SK-N-DZ (cell line): ENCODE measurements around the gene NARS2.
"Not testable (repeated sequence)": the region's sequence is repeated elsewhere in the genome, so short reads cannot be mapped to it uniquely, and the experiment has no call there.

Experiments used
- DNase-seq: peaks from one replicate; pipeline ENCODE4 v3.0.0-alpha.2; 2015; ENCODE audit warnings: low spot score

Gene NARS2

DNA sequence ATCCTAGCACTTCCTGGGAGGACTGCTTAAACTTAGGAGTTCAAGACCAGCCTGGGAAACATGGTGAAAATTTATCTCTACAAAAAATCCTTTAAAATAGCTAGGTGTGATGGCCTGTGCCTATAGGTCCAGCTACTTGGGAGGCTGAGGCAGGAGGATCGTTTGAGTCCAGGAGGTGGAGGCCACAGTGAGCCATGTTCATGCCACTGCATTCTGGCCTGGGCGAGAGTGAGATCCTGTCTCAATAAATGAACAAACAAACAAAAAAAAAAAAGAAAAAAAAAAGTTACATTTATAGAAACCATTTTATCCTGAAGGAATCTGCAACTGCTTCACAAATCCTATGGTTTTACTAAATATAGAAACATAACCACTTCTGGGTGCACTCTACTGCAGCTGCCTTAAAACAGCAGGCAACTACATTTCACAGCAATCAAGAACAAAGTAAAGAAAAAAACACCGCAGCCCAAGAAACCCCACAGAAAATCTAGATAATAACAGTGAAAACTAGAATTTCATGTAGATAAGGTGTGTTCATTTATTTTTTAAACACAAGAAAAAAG, 81.2 kb downstream of the NARS2 start:
- no peak for DNase-seq

DNA sequence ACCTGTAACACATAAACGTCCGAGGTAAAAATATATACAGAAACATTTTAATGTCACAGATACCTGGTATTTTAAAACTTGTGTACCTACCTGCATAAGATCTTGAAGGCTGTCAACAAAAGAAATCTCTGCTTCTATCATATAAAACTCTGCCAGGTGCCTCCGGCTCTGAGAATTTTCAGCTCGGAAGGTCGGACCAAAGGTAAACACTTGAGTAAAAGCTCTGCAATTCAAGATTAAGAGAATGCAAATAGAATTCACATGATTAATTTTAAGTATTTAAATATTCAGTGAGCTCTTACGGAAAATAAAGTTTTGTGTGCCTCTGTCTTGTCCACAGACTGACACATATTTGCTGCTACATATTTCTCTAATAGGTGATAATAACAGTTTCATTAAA, 81.7 kb downstream of the NARS2 start:
- no peak for DNase-seq

DNA sequence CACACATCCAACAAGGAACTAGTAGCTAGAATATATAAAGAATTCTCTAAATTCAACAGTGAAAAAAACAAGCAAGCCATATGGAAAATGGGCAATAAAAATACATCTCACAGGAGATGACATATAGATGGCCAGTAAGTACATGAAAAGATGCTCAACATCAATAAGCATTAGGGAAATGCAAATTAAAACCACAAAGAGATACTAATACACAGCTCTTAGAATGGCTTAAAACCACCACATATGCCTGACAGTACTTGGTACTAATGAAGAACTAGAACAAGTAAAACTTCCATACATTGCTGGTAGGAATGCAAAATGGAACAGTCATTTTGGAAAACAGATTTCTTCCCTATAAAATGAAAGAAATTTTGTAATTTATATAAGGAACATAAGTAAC, 85.5 kb downstream of the NARS2 start:
- no peak for DNase-seq

DNA sequence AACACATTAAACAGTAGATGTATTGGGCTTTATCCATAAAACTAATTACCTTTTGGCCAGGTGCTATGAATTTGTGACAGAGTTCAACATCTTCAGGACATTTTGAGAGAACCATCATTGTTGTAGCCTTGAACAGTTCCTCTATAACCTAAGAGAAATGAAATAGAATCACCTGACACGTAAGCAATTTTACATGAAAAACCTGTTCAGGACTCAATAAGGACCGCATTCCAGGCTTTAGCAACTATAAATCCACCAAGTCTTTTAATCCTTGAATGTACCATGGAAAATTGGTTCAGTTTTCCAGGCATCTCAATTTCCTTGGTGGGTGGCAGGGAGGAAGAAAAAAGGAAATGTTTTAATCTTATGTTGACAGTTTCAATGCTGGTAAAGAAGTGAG, 96.1 kb downstream of the NARS2 start:
- no peak for DNase-seq

DNA sequence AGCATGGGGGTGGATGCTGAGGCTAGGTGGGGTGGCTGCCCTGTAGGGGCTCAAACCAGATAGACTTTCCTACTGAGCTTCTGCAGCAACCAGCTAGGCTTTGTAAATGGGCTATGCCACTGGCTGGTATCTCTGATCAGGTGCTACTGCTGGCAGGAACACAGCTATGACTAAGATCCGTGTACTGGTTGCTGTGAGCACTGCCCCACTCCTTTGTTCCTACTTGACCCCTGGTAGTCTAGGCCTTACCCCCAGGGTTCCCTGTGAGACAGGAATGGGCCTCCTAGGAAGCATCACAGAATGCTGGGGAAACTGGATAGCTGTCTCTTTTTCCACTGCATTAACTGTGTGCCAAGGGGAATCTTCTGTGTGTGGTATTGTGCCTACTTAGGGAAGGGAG, 98.6 kb downstream of the NARS2 start:
- no peak for DNase-seq

DNA sequence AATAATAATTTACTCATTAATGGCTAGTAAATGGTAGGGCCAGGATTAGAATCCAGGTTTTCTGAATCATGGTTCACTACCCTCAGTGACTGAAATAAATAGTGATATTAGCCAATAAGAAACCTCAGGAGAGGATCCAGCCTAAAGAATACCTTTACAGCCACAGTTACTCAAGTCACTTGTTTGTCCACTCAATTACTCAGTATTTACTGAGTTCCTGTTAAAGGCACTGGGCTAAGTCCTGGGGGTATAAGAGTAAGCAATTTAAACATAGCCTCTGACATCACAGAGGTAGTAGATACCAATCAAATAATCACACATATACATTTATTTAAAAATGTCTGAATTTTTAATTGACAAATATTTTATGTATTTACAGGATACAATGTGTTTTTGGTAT, 100.2 kb downstream of the NARS2 start:
- DNase-seq = no peak

DNA sequence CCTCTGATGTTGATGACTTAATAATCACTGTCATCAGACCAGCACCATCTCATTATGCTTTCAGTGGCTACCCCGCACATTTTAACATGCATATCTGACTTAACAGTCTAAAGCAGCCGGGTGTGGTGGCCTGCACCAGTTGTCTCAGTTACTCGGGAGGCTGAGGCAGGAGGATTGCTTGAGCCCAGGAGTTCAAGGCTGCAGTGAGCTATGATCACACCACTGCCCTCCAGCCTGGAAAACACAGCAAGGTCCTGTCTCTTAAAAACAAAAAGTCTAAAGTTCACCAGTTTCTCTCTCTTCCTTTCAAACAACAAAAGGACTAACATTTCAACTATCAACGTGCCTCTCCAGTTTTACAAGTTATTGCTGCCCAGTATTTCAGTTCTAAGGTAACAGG, 101.8 kb downstream of the NARS2 start:
- no peak for DNase-seq

DNA sequence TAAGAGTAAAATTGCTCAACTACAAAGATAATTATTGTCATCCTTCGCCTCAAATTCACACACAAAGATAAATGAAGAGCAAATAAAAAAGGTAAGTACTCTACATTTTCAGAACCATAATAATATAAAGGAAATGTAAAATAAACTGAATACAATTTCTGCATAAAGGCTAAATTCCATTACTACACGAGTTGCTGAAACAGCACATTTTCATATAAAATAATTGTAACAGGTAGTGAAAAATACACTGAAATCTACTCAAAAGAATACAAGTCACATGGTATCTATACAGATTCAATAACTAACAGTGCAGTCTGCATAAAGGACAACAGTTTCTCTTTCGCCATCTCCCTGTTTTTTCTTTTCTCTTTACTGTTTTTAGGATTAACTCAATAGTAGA, 102.3 kb downstream of the NARS2 start:
- DNase-seq = no peak

DNA sequence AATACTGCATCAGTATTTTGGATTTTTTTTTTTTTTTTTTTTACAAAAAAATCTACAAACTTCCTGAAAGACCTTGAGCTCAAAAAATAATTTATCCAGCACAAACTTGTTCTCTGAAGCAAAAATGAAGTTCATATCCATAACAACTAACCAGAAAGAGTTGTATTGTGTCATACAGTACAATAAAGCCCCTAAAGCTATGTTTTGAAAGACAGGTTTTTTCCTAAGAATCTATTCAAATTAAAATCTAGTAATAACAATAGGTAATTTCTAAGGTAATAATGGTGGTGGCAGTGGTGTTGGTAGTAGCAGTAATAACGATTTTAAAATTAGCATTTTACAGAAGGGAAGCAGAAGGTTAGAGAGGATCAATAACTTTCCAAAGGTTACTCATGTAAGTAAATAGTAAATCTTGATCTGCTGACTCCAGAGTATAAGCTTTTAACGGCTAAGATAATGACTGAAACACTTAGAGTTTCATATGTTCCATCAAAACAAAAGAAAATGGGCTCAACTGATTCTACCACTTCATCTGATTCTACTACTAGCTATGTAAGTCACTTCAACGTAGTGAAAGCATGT, 103.7 kb downstream of the NARS2 start:
- no peak for DNase-seq

DNA sequence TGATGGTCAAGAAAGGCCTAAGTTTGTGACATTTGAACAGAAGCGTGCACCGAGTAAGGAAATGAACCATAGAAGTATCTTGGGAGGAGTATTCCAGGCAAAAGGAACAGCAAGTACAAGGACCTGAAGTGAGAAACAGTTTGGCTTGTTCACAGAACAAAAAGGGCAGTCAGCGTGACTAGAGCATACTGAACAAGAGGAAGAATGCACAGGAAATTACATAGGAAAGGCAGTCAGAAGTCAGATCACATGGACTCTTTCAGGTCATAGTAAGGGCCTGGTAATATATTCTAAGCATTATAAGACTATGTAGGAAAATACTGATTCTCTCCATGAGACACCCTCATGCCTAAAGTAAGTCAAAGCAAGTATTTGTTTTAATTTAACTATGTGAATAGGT, 104.8 kb downstream of the NARS2 start:
- DNase-seq = no peak

DNA sequence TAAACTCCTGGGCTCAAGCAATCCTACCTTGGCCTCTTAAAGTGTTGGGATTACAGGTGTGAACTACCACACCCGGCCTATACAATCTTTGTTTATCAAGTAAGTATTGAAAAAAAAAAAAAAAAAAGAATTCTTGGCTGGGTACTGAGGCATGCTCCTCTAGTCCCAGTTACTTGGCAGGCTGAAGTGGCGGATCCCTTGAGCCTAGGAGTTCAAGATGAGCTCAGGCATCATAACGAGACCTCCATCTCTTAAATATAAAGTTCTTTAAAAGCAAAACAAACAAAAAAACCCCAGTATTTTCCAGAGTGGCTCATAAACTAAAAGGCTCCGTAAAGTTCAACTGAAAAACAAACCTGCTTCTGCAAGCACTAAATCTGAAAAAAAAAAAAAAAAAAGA, 106.7 kb downstream of the NARS2 start:
- DNase-seq = no peak

DNA sequence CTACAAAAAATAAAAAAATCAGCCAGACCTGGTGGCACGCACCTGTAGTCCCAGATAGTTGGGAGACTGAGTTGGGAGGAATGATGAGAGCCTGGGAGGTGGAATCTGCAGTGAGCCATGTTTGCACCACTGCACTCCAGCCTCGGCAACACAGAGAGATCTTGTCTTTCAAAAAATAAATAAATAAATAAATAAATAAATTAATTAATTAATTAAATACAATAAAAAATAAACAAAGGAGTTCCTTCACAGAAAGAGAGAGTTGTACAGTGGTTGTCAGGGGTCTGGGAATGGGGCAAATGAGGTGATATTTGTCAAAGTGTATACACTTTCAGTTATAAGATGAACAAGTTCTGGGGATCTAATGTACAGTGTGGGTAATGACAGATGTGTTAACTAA, 107.3 kb downstream of the NARS2 start:
- no peak for DNase-seq

DNA sequence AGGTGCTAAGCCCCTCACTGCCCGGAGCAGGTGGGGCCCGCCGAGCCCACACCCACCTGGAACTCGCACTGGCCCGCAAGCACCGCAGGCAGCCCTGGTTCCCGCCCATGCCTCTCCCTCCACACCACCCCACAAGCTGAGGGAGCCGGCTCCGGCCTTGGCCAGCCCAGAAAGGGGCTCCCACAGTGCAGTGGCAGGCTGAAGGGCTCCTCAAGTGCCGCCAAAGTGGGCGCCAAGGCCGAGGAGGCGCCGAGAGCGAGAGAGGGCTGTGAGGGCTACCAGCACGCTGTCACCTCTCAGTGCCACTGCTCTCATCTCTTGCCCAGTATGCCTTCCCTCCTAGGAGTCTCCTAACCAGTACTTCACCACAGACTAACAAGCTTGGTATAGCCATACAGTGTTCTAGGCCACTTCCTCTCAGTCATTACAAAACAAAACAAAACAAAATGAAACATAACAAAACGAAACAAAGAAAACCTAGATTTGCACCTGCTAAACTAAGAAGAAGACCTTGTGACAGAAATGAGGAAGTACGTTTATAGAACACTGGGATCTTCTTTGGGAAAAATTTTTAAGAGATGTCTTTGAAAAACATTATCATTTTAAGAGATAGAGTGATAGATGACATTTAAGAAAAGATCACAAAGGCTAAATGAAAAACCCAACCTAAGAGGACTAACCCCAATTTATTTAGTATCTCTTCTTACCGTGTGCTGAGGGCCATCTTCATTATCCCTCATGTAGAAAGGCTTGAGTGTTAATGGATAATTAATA, 109.3 kb downstream of the NARS2 start:
- no peak for DNase-seq

DNA sequence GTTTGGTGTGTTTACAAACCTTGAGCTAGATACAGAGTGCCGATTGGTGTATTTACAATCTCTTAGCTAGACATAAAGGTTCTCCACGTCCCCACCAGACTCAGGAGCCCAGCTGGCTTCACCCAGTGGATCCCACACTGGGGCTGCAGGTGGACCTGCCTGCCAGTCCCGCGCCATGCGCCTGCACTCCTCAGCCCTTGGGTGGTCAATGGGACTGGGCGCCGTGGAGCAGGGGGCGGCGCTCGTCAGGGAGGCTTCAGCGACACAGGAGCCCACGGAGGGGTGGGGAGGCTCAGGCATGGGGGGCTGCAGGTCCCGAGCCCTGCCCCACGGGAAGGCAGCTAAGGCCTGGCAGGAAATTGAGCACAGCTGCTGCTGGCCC, 109.9 kb downstream of the NARS2 start:
- DNase-seq = not testable (repeated sequence)

DNA sequence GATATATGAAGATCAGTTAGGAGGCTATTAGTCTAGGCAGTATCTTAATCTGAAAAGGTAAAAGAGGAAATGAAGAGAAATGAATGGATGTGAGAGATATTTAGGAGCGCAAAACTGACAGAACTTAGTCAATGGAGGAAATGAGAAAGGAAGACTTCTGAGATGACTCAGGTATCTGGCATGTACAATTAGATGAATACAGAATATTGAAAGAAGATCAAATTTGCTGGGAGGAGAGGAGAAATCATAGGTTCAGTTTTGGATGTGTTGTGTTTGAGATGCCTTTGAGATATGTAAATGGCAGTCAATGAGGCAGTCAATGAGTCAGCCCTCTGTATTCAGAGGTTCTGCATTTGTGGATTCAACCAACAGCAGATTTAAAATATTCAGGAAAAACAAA, 114.2 kb downstream of the NARS2 start:
- no peak for DNase-seq

DNA sequence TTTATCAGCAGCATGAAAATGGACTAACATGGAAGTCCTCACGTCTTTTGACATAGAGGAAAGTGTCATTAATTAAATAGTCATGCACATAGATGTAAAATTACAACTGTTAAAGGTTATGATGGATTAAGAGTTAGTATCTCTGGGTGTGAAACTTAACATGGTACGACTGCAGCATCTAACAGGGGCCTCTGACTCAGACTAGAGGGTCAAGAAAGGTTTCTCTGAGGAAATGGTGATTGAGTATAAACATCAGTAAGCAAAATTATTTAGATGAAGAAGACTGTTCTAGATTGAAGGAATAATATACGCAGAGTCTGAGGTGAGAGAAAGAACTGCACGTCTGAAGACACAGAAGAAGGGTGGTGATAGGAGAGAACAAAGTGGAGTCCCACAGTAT, 114.9 kb downstream of the NARS2 start:
- DNase-seq = no peak

DNA sequence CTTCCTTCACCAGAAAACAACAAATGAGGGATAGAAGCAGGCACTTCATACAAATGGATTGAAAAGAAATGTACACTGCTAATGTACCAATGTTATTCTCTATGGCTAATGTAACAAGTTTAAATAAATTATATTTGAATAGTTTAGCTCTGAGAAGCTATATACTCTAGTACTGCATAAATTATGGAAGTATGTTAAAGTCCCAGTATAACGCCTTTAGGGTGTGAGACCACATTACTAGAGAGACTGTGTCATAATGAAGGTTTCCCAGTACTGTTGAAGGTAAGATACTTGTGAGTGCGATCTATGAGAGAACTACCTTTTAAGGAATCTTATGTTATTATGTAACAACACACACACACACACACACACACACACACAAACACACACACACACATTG, 117.2 kb downstream of the NARS2 start:
- DNase-seq = no peak

DNA sequence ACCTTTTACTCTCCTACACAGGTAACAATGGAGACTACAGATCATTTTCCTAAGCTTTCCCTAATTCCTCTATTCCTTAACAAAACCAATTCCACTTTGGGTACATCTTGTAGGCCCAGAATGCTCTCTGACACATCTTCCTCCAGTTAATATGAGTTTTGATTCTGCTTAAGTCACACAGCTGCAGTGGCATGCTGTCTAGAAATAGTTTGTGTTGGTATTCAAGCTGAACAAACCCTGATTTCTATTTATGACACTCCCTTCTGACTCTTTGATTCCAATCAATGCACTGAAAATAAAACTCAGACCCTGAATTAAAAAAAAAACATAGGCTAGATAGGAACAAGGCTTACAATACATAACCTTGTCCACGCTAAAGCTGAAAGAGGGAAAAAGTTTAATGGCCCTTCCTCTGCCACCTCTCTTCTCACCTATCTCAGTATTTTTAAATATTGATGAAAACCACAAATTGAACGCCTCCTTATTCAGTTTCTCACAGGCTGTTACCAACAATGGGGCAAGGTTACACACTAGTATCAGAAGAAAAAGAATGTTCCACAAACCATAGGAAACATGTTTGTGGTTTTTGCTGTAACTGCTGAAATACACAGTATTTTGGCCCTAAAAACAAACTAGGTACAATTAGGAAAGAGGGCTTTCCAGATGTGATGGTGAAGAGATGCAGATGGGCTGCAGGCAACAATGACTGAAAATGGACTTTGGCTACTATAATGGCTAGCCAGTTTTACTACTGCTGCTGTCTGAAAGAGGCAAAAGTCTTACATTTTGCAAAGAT, 121.3 kb downstream of the NARS2 start:
- DNase-seq = no peak

DNA sequence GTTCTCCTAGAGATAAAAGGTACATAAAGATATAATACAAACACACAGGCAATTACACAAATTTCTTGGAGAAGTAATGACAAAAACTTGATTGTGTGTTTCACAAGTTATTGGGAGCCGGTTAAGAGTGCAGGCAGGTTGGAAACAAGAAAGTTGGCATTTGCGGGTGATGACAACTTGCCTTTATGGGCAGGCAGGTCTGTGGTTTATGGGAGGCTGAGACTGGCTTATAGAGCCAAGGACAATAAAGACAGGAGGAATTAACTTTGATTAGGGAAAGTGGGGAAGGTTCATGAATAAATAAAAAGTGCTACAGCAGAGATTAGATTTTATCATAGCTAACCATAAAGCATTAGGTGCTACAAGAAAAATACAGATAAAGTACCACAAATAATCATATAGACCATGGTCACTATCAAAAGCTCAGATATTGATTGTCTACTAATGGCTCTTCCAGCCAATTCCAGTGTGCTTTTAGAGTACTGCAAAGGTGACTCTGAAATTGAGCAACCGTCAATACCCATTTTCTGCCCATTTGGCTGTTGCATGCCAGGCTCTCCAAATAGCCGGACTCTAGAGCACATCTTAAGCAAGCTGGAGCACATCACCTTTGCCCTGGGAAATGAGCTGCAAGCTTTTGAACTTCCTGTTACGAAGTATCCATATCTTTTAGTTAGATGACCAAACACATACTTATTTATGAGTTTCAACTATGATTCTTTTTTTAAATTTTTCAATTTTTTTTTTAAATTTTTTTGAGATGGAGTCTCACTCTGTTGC, 123.1 kb downstream of the NARS2 start:
- no peak for DNase-seq

DNA sequence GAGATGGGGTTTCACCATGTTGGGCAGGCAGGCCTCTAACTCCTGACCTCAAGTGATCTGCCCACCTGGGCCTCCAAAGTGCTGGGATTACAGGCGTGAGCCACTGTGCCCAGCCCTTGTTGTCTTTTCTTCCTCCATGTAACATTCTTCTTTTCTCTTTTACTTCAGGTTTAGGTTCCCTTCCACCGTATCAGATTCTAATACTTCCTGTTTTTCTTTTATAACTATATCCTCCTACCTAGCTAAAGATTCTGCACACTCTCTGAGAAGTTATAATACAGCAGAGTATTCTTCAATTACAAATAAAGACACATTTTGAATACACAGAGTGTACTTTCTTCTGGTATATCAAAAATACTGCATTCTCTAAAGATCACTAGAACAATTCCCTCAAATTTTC, 123.8 kb downstream of the NARS2 start:
- DNase-seq = no peak

DNA sequence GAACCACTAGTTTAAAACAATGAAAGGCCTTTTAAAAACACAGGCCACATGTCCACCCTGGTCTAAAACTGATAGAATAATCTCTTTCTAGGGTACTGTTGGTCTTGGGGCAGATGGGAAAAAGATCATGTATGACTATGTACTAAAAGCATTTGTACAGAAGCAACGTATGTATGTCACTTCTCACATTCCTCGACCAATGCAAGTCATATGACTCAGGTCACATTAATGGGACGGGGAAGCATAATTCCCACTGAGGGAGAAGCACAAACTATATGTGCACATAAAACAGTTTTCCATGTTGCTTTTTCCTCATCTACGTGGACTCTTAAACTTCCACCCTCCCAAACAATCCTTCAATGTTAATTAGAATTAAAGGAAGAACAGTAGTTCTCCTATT, 124.8 kb downstream of the NARS2 start:
- DNase-seq = no peak

DNA sequence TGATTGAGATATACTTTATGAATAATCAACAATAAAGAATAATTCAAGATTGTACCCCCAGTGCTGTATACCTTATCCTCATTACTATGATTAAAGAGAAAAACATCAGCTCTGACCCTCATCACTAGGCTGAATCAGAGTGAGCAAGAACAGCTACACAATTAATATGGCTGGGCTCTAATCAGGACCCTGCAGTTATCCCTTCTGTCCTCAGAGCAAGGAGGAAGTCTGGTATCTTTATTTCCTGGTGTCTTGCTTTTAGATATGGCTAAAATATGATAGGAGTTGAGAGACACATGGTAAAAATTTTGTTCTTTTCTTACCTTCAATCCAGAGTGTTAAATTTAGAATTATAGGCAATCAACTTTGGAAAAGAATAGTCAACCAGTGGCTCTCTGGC, 128.5 kb downstream of the NARS2 start:
- DNase-seq = no peak
